NT2/D1 (cell line): ENCODE data around the gene PDGFC.

ENCODE experiments used
- SUZ12 ChIP-seq: IDR thresholded peaks from 2 replicates; pipeline ENCODE4 v1.6.1; 2011; ENCODE audit not compliant: insufficient read length, insufficient read depth; ENCODE audit errors: extremely low read depth
- YY1 ChIP-seq: IDR thresholded peaks from 2 replicates; pipeline ENCODE4 v1.6.1; 2011; ENCODE audit not compliant: insufficient read length, insufficient read depth

GRCh38 chr4:156837625-156838345, 133.8 kb downstream of the PDGFC start:
- TF ChIP-seq YY1, result no peak
- no peak for TF ChIP-seq SUZ12
